NCI-H146 treated with DMSO at 0.1 percent for 48 hours (cell line): ENCODE results near the gene SELENOO.

Experiments
- DNase-seq: peaks from one replicate; lab custom pipeline; 2025; ENCODE audit not compliant: unreplicated experiment; lab: John Stamatoyannopoulos, UW

SELENOO gene

GRCh38 chr22:50184004-50184901 lies 16.6 kb upstream of the SELENOO start:
- no peak for DNase-seq

DNA sequence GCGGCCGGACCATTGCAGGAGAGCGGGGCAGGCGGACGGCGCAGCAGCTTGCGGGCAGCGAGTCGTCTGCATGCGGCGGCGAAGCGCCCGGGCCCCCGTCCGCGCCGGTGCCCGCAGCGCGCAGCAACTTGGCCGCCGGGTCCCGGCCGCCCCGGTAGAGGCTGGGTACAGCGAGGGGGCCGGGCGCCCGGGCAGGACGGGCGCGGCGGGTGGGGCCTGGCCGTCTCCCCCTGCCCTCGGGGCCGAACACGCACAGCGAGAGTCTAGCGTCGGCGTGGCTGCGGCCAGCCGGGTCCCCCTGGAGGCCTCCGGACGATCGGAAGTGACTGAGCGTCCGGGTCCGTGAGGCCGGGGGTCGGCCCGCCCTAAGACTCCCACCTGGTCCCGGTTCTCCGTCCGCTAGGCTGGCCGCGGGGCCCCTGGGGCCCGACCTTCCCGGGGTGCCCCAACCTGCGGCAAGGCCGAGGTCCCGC lies 15.9 kb upstream of the SELENOO start:
- no peak for DNase-seq

DNA sequence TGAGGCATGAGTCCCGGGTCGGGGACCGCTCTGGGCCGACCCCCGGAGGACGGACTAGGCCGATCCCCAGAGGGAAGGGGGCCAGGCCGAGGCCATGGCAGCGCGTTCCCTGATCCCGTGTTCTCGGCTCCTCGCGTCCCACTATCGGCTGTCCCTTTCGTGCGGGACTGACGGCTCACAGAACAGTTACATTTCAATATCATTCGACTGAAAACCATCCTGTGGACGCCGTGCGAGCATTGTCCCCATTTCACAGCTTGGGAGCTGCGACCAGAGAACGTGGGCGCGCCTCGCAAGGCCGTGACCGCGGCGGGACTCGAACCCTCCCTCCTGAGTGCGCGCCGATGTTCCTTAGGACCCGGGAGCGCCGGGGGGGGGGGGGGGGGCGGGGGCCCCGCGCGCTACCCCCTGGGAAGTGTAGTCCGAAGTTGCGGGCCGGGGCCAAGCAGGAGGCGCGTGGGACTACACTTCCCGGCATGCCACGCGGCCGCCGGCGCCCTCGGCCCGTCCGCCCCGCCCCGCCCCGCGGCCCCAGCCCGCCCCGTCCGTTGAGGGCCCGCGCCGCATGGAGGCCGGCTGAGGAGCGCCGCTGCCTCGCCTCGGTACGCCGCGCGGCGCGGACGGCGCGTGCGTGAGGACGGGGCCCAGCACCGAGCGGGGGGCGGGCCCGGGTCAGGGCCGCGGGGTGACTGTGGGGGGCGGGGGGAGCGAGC lies 15.3 kb upstream of the SELENOO start, which contains the start of gene TRABD:
Gene TRABD, plus strand, starts transcription at position 539 of the 713 bp plus-strand sequence. CDS start 7,148 bp downstream, outside the sequence.
- DNase-seq = peak; percentile 42

DNA sequence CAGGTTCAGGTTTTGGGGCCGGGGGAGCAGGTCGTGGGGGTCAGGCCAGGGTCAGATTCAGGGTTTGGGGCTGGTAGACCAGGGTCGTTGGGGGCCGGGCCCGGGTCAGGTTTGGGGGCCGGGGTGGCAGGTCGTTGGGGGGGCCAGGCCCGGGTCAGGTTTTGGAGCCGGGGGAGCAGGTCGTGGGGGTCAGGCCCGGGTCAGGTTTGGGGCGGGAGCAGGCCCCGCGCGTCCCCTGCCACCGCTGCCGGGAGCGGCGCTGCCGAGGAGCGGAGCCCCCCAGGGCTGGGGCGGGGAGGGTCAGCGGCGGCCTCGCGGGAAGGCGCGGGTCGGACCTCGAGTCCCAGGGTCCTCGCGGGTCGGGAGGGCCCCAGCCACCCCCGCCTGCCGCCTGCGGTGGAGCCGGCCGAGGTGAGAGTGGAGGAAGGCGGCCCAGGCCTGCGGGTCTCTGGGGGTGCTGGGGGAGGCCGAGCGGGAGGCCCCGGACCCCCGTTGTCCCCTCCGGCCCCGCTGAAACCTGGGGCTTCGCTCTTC lies 14.6 kb upstream of the SELENOO start:
- no peak for DNase-seq

DNA sequence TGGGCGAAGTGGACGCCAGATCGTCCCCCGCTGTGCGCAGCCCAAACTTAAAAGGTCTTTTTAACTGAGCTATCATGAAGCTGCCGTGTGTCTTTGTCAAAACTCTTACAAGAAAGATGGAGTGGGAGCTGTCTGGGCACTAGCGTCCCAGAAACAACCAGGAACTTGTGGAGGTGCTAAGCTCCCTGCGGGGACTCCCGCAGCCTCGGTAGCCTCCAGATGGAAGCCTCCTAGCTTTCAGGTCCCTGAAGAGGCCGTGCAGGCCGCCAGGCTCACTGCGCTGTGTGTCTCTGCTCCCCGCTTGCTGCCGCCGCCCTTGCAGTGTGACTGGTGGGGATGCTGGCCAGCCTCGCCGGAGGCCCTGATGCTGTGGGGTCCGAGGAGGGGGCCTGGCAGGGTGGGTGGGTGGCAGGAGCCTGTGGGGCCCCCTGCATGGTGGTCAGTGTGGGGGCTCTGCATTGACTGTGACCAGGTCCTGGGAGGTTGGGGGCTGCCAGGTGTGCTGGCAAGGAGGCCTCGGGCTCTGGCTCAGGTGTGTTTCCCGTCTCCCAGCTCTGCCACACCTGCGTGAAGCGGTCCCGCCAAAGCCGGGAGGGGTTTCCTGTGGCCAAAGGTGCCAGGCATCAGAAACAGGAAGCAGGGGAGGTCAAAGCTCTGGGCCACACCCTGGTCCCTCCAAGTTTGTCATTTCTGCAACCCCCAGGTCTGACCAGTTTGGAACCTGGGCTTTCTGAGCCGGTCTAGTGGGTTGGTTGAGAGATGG lies 13.9 kb upstream of the SELENOO start:
- no peak for DNase-seq

DNA sequence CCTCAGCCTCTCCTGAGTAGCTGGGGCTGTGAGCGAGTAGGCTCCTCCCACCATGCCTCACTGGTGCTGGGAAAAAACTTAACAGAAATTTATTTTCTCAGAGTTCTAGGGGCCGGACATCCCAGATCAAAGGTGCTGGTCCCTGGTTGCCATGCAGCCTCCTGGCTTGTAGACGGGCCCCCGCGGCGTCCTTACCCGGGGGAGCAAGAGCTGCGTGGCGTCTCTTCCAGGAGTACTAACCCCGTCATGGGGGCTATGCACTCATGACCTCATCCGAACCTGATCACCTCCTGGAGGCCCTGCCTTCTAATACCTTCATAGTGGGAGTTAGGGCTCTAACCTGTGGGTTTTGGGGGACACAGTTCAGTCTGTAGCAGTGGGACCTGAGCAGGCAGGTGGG lies 12.5 kb upstream of the SELENOO start:
- no peak for DNase-seq

DNA sequence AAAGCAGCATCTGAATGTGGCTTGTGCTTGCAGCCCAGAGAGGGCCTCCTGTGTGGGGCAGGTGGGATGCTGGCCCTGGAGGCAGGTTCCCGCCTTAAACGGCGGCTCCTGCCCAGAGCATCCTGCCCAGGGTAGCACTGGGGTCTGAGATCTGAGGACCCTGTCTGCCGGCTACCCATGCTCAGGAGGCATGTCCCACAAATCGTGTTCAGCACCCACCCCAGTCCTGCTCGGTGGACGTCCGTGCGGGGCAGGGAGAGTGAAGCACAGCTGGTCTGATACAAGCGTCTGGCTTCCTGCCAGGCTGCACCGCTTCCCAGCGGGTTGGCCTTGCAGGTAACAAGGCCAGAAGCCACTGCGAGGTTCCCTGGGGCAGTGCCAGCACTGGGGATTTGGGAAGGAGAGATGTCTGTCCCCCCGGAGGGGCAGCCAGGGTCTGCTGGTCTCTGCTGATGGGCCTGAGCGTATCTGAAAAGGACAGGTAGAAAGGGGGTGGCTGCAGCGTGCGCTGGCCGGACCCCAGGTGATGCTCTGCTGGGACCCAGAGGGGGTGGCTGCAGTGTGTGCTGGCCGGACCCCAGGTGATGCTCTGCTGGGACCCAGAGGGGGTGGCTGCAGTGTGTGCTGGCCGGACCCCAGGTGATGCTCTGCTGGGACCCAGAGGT lies 11.5 kb upstream of the SELENOO start:
- DNase-seq = no peak

- no peak for DNase-seq
These were observed 11.0 kb upstream of the SELENOO start for GRCh38 chr22:50189849-50190181.

DNA sequence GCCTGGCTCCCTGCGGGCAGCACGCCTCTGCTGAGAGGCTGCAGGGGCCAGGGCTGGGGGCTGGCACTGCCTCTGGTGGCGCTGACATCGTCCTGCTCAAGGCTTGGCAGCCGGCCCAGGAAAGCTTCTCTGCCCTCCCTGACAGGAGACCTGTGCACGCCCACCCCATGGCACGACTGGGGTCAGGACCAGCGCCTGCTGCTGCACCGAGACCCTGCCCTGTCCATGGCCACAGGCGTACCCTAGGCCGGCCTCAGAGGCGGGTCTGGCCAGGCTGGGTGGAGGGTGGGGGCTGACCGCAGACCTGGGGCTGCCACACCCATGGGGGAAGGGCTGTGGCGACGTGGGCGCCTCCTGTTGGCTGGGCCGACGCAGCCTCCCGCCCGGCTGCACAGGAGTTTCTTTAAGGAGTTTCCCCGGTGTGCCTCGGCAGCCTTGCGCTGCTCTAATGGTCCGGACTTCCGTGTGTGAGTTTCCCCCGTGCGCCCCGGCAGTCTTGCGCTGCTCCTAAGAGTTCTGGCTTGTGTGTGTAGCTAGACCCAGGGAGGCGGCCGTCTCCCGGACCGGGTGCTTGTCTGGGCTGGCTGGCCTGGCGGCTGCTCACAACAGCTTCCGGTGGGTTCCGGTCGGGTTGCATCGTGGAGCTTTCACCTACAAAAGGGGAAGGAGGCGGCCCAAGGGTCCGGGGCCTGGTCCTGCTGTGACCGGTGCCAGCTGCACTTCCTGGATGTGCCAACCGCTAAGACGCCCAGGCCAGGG lies 10.4 kb upstream of the SELENOO start:
- no peak for DNase-seq

DNA sequence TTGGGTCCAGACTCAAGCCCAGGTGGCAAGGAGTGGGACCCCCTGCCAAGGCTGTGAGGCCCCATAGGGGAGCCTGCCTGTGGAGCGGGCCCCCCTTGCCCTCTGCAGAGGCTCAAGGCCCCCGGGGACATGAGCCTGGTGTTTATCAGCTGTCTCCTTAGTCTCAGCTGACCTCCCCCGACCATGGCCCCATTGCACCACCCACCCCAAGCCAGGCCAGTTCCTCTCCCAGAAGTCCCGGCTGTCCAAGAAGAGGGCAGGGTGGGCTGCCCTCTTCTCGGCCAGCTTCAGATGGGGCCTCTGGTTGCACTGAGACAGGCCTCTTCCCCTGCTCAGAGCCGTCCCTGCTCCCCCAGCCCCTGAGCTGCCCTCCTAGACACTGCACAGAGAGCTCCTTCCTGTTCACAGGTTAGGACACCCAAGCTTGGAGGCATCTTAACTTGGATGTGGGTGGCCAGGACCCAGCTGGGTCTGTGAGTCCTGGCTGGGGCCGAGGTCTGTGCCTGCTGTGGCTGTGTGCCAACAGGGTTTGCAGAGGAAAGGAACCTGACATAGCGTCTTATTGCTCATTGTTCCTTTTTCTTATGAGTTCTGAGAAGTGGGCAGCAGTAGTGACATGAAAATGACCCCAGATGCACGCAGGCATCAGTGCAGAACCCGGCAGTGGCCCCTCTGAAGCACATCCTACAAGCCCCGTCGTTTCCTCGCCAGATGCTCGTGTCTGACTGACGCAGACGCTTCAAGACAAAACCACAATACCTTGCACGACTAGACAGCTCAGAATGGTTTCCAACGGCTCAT lies 9.7 kb upstream of the SELENOO start:
- DNase-seq = no peak

DNA sequence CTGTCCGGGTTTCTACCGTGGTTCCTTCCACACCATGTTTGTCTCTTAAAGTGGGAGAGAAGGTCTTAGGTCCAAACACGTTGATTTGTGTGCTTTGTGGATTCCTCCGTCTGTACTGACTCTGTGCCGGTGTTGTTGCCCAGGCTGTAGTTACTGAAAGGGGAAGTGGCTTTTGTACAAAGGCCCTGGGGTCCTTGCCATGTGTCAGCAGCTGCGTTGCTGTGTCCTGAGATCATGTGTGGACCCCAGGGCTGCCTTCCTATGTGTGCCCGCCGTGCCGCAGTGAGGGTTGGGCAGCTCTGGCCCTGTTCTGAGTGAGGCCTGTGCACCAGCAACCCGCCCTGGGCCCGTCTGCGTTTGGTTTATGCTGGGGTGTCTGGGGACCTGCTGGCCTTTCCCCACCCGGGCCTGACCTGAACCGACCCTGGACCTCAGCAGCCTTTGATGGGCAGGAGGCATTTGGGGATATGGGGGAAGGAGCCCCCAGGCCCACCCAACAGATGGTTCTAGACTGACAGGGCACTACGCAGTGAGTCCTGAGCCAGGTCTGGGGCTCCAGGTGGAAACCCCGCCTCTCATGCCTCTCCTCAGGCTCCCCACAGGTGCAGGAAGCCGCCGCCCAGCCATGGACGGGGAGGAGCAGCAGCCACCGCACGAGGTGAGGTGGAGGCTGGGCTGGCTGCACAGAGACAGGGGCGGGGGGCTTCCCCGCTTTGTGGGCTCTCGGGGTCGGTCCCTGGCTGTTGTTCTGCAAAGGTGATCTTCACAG lies 8.2 kb upstream of the SELENOO start:
- no peak for DNase-seq

DNA sequence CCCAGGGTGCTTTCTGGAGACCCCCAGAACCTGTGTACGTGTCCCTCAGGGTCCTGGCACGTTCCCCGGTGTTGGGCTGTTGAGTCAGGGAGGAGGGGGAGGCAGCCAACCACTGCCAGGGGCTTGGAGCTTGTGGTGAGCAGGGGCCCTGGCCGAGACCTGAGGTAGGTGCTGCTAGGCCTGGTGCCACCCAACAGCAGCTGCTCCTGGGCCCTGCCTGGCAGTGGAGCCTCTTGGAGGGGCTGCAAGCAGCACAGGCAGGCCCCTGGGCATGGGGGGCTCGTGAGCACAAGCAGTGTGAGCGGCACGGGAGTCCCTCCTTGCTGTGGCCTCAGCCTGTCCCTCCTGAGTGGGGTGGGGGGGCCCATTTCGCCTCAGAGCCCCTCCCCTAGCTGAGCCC lies 7.2 kb upstream of the SELENOO start:
- no peak for DNase-seq

DNA sequence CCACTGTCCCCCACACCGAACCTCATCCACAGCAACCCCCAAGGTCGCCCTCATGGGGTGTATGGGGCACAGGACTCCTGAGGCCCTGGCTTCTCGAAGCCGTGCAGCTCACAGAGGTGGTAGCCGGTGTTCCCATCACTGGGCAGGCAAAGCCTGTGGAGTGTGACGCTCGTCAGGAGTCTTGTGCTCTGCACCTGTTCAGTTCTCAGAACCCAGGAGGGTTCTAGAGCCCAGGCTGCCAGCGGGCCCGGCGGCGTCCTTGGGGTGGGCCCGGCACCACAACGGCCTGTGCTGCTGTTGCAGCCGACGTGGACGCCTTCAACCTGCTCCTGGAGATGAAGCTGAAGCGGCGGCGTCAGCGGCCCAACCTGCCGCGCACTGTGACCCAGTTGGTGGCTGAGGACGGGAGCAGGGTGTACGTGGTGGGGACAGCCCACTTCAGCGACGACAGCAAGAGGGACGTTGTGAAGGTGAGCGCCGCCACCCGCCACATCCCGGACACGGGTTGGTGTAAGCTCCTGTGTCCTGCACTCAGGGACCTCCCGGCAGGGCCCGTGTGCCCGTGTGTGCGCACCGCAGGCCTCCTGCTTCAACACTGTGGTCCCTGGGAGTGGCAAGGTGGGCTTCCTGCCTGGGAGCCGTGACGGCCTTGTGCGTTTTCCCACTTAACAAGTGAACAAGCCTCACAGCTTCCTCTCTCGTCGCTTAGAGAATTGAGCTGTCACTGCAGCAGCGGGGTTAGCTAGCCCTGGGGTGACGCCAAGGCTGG lies 6.6 kb upstream of the SELENOO start:
- DNase-seq = no peak

- DNase-seq = no peak
These were observed 4.6 kb upstream of the SELENOO start for GRCh38 chr22:50196256-50196655.

DNA sequence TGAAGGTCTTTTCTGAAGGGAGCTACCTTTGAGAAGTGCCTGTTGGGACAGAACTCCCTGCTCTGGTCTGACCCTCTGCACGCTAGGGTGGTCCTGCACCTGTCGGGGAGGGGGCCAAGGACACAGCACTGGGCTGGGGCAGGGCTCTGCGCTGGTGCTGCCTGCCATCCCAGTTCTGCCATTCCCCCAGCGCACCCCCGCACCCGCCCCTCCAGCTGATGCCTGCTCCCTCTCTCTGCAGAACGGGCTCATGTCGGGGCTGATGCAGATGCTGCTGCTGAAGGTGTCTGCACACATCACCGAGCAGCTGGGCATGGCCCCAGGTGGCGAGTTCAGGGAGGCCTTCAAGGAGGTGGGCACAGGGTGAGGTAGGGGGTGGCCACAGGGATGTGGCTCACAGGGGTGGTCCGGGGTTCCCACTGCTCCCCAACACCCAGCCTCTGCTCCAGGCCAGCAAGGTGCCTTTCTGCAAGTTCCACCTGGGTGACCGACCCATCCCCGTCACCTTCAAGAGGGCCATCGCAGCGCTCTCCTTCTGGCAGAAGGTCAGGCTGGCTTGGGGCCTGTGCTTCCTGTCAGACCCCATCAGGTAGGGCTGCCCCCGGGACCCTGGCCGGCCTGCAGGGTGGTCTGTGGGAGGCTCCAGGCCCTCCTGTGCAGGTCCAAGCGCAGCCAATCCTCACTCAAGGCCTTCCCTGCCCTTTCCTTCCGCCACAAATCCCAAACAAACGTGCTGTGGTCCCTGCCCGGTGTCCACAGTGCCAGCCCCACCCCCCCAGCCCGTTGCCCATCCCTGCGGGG lies 3.6 kb upstream of the SELENOO start:
- no peak for DNase-seq

DNA sequence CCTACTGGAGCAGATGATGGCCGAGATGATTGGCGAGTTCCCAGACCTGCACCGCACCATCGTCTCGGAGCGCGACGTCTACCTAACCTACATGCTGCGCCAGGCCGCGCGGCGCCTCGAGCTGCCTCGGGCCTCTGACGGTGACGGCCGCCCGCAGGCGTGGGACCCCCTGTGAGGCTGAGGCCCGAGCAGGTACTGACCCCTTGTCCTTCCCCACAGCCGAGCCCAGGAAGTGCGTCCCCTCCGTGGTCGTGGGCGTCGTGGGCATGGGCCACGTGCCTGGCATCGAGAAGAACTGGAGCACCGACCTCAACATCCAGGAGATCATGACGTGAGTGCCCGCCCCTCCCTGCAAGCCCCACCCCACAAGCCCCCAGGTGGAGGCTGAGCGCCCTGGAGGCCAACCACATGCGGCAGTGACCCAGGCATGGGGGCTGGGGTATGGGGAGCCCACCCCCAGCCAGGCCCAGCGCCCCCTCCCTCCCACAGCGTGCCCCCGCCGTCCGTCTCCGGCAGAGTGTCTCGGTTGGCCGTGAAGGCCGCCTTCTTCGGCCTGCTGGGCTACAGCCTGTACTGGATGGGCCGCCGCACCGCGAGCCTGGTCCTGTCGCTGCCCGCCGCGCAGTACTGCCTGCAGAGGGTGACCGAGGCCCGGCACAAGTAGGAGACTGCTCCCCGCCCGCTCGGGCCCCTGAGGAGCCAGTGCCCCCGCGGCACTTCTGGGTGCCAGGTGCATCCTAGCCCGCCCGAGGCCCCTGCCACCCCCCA lies 2.8 kb upstream of the SELENOO start:
- DNase-seq = no peak
